Fibroblast of lung (primary cell): ENCODE data around the gene FBXO17.

Source experiments
- EZH2 ChIP-seq: IDR thresholded peaks from 2 replicates; pipeline ENCODE4 v1.5.1; 2012; ENCODE audit warnings: low read length, control low read depth, mild to moderate bottlenecking; ENCODE audit errors: missing control alignments
- TF ChIP-seq, protein P1 (sequence below), 2 donors: IDR thresholded peaks in 1 of 2; conservative IDR thresholded peaks in 1 of 2; 1 replicate in 1 of 2; 2 replicates in 1 of 2; pipeline ENCODE4 v1.5.1; 2011 to 2012; ENCODE audit warnings: low read length in 2 of 2, control low read depth in 1 of 2, inconsistent platforms in 1 of 2, low read depth in 1 of 2, mild to moderate bottlenecking in 1 of 2

DNA sequence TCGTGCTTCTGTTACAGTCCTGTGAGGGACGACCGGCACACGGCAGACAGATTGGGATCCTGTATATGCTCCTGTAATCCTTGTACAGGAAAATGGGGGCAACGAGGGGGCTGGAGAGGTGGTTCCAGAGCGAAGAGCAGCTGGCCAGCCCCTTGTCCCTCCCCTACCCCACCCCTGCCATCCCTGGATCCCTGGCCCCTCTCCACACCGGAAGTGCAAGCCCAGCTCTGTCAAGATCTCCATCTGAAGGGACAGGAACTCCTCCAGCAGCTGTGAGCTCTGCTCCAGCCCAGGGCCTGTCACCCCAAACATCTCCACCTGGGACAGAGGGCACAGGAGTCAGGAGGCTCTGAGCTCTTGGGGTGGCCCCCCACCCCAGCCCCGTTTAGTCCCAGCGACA lies 58.0 kb downstream of the FBXO17 start:
- TF ChIP-seq, protein P1, sequence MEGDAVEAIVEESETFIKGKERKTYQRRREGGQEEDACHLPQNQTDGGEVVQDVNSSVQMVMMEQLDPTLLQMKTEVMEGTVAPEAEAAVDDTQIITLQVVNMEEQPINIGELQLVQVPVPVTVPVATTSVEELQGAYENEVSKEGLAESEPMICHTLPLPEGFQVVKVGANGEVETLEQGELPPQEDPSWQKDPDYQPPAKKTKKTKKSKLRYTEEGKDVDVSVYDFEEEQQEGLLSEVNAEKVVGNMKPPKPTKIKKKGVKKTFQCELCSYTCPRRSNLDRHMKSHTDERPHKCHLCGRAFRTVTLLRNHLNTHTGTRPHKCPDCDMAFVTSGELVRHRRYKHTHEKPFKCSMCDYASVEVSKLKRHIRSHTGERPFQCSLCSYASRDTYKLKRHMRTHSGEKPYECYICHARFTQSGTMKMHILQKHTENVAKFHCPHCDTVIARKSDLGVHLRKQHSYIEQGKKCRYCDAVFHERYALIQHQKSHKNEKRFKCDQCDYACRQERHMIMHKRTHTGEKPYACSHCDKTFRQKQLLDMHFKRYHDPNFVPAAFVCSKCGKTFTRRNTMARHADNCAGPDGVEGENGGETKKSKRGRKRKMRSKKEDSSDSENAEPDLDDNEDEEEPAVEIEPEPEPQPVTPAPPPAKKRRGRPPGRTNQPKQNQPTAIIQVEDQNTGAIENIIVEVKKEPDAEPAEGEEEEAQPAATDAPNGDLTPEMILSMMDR (conservative IDR thresholded peaks at IDR 0.05 in 1 of 2, IDR thresholded peaks at IDR 0.05 in 1 of 2; ENCODE audit: low read depth in 1 of 2, low read length in 2 of 2), result no peak
- TF ChIP-seq EZH2, result no peak
